GM23338 (cell line): Measurements from ENCODE around the gene PSMB5.

Source experiments
- CREB1 ChIP-seq: fragments of 250-450 bp; sonication (Bioruptor Pico); IDR thresholded peaks from 2 replicates; pipeline ENCODE4 v1.5.0; 2020; ENCODE audit warnings: low read depth, mild to moderate bottlenecking, moderate library complexity
- EZH2 ChIP-seq: fragments of 200-600 bp; sonication (generic); IDR thresholded peaks from one replicate; pipeline ENCODE4 v1.8.0; 2017; ENCODE audit warnings: antibody characterized with exemption, mild to moderate bottlenecking, low read depth; ENCODE audit not compliant: unreplicated experiment
- EZH2phosphoT487 ChIP-seq: fragments of 200-600 bp; sonication (generic); IDR thresholded peaks from one replicate; pipeline ENCODE4 v1.8.1; 2018; ENCODE audit warnings: antibody characterized with exemption; ENCODE audit not compliant: unreplicated experiment
- JUNB ChIP-seq: IDR thresholded peaks from one replicate; pipeline ENCODE4 v1.6.1; 2016; ENCODE audit warnings: antibody characterized with exemption; ENCODE audit not compliant: unreplicated experiment
- NANOG ChIP-seq: IDR thresholded peaks from 2 replicates; pipeline ENCODE4 v1.6.1; 2016; ENCODE audit warnings: antibody characterized with exemption, borderline replicate concordance
- POLR2AphosphoS5 ChIP-seq: IDR thresholded peaks from 2 replicates; pipeline ENCODE4 v1.6.1; 2016; ENCODE audit warnings: antibody characterized with exemption, low read depth
- ZNF114 ChIP-seq: fragments of 250-450 bp; sonication (Bioruptor Pico); IDR thresholded peaks from 2 replicates; pipeline ENCODE4 v1.5.0; 2020; ENCODE audit warnings: mild to moderate bottlenecking, moderate library complexity
- TF ChIP-seq, protein P1 (sequence below), 2 experiments: fragments of 200-600 bp in 1 of 2; sonication (generic) in 1 of 2; conservative IDR thresholded peaks; 2 replicates each; pipeline versions ENCODE4 v1.5.1 to v1.6.1; 2016 to 2017; ENCODE audit warnings: antibody characterized with exemption in 2 of 2, low read depth in 2 of 2, mild to moderate bottlenecking in 2 of 2, moderate library complexity in 1 of 2
- TF ChIP-seq, protein P2 (sequence below): IDR thresholded peaks from one replicate; pipeline ENCODE4 v1.6.1; 2018; ENCODE audit warnings: antibody characterized with exemption; ENCODE audit not compliant: unreplicated experiment
- TF ChIP-seq, protein P3 (sequence below): IDR thresholded peaks from 2 replicates; pipeline ENCODE4 v1.6.1; 2016; ENCODE audit warnings: antibody characterized with exemption

DNA sequence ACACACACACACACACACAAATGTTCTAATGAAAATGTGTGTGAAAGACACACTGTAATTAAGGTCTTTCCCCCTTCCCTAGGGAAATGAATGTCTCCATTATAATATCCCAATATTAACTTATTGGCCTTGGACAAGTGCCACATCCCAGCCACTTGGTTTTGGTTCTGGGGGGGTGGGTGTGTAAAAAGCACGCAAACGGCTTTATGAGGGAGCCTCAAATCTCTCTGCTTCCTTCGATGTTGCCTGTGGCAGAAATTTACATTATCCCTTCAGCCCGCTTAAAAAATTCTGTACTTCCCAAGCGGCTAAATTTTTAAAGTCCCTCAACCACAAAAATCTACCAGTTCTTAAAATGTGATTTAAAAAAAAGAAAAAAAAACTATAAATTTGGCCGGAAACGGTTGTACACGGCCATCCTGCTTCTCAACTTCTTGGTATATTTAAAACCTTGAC, 25.2 kb downstream of the PSMB5 start:
- TF ChIP-seq, protein P1, sequence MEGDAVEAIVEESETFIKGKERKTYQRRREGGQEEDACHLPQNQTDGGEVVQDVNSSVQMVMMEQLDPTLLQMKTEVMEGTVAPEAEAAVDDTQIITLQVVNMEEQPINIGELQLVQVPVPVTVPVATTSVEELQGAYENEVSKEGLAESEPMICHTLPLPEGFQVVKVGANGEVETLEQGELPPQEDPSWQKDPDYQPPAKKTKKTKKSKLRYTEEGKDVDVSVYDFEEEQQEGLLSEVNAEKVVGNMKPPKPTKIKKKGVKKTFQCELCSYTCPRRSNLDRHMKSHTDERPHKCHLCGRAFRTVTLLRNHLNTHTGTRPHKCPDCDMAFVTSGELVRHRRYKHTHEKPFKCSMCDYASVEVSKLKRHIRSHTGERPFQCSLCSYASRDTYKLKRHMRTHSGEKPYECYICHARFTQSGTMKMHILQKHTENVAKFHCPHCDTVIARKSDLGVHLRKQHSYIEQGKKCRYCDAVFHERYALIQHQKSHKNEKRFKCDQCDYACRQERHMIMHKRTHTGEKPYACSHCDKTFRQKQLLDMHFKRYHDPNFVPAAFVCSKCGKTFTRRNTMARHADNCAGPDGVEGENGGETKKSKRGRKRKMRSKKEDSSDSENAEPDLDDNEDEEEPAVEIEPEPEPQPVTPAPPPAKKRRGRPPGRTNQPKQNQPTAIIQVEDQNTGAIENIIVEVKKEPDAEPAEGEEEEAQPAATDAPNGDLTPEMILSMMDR (conservative IDR thresholded peaks at IDR 0.05; ENCODE audit: low read depth in 2 of 2) = no peak
- no peak for TF ChIP-seq CREB1 (CRISPR knock-in tag)
- no peak for TF ChIP-seq EZH2phosphoT487
- TF ChIP-seq, protein P2, sequence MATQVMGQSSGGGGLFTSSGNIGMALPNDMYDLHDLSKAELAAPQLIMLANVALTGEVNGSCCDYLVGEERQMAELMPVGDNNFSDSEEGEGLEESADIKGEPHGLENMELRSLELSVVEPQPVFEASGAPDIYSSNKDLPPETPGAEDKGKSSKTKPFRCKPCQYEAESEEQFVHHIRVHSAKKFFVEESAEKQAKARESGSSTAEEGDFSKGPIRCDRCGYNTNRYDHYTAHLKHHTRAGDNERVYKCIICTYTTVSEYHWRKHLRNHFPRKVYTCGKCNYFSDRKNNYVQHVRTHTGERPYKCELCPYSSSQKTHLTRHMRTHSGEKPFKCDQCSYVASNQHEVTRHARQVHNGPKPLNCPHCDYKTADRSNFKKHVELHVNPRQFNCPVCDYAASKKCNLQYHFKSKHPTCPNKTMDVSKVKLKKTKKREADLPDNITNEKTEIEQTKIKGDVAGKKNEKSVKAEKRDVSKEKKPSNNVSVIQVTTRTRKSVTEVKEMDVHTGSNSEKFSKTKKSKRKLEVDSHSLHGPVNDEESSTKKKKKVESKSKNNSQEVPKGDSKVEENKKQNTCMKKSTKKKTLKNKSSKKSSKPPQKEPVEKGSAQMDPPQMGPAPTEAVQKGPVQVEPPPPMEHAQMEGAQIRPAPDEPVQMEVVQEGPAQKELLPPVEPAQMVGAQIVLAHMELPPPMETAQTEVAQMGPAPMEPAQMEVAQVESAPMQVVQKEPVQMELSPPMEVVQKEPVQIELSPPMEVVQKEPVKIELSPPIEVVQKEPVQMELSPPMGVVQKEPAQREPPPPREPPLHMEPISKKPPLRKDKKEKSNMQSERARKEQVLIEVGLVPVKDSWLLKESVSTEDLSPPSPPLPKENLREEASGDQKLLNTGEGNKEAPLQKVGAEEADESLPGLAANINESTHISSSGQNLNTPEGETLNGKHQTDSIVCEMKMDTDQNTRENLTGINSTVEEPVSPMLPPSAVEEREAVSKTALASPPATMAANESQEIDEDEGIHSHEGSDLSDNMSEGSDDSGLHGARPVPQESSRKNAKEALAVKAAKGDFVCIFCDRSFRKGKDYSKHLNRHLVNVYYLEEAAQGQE = no peak
- TF ChIP-seq NANOG = no peak
- no peak for TF ChIP-seq JUNB
- no peak for TF ChIP-seq EZH2
- no peak for TF ChIP-seq POLR2AphosphoS5
- TF ChIP-seq ZNF114 (CRISPR knock-in tag) = no peak
- TF ChIP-seq, protein P3, sequence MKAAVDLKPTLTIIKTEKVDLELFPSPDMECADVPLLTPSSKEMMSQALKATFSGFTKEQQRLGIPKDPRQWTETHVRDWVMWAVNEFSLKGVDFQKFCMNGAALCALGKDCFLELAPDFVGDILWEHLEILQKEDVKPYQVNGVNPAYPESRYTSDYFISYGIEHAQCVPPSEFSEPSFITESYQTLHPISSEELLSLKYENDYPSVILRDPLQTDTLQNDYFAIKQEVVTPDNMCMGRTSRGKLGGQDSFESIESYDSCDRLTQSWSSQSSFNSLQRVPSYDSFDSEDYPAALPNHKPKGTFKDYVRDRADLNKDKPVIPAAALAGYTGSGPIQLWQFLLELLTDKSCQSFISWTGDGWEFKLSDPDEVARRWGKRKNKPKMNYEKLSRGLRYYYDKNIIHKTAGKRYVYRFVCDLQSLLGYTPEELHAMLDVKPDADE = no peak
